Posterior cingulate gyrus (tissue), 11 donors: ENCODE results near the gene SMIM3.
"Not testable (repeated sequence)": the region's sequence is repeated elsewhere in the genome, so short reads cannot be mapped to it uniquely, and the experiment has no call there.

ENCODE experiments used
- DNase-seq, 10 donors: peaks; one replicate each; pipeline versions ENCODE4 v3.0.0 to v3.0.0-alpha.2; 2020 to 2021; ENCODE audit warnings: mixed read lengths in 3 of 10
- intact Hi-C: fragments of 100-400 bp; cut with DNase I; formaldehyde crosslinking; loops from one replicate; pipeline ENCODE4 v1.15.1; 2023

The SMIM3 gene

GRCh38 chr5:150789943-150790611 lies 11.5 kb downstream of the SMIM3 start:
- DNase-seq, result peak in 2 of 10 donors; percentile 10 to 62
- intact Hi-C loops, result no loop called here

- intact Hi-C loops, result no loop called here
- no peak for DNase-seq
These were observed 13.0 kb downstream of the SMIM3 start for GRCh38 chr5:150791536-150791935.

DNA sequence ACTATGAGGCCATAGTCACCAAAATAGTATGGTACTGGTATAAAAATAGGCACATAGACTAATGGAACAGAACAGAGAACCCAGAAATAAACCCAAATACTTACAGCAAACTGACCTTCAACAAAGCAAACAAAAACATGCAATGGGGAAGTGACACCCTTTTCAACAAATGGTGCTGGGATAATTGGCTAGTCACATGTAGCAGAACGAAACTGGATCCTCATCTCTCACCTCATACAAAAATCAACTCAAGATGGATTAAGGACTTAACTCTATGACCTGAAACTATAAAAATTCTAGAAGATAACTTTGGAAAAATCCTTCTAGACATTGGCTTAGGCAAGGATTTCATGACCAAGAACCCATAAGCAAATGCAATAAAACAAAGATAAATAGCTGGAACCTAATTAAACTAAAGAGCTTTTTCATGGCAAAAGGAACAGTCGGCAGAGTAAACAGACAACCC lies 14.9 kb downstream of the SMIM3 start:
- DNase-seq, intact Hi-C loops: not testable (repeated sequence)

DNA sequence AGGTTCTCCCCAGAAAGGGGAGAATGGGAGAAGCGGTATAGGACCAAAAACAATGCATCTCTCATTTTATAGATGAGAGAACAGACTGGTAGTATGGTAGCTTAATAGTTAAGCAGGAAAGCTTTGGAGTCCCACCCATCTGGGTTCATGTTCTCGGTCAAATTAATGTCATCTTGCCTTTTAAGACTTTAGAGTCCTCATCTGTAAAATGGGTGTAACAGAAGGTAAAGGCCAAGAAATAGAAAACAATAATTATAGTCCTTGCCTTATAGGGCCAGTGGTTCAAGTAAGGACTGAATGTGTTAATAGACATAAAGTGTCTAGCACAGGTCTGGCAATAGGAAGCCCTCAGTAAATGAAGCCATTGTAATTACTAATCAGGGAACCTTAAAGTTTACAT lies 16.4 kb downstream of the SMIM3 start:
- no peak for DNase-seq
- intact Hi-C loops, result no loop called here

DNA sequence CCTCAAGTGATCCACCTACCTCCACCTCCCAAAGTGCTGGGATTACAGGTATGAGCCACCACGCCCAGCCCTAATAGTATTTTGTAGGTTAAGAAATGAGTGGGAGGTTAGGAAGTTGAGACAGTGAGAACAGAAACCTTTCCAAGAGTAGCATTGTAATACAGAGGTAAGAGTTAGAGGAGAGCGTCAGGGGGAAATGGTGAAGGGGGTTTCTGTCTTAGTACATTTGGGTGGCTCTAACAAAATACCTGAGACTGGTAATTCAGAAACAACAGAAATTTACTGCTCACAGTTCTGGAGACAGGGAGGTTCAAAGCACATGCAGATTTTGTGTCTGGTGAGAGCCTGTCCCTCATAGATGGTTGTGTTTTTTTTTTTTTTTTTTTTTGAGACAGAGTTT lies 18.8 kb downstream of the SMIM3 start:
- DNase-seq, result no peak
- intact Hi-C loops, result no loop called here

DNA sequence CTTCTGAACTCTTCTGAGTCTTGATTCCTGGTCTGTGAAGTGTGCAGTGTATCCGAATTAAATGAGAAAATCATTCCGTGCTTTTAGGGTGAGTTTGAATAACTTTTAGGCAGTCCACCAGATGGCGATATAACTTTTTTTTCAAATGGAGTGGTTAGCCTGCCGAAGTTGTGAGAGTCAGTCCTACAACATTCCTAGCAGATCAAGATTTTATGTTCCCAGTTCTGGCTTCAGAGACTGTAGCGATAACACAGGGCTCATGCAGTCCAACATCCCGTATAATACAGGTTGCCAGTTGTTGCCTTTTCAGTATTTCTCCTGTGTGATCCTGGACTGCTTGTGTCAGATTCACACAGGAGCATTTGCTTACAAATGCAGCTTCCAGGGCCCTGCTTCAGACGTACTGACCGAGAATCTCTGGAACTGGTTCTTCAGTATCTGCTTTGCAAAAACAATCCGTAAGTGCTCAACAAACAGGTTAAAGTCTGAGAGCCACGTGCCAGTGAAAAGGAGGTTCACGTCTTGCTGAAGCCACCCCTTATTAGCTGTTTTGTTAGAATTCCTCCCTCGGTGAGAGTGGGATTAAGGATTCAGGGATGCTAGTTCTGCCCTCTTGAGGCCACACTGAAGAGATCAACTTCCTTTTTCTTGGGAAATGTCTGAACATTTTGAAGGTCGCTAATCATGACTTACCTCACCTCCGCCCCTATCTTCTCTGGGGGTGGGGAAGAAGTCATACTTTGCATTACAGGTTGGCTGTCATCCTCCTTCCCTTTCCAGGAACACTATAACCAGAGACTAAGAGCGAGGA lies 22.8 kb downstream of the SMIM3 start:
- DNase-seq, result no peak
- intact Hi-C loops, result loop anchor here (1.0 kb wide), 1 partner anchor 46 kb away; no protein-coding TSS in a partner anchor

DNA sequence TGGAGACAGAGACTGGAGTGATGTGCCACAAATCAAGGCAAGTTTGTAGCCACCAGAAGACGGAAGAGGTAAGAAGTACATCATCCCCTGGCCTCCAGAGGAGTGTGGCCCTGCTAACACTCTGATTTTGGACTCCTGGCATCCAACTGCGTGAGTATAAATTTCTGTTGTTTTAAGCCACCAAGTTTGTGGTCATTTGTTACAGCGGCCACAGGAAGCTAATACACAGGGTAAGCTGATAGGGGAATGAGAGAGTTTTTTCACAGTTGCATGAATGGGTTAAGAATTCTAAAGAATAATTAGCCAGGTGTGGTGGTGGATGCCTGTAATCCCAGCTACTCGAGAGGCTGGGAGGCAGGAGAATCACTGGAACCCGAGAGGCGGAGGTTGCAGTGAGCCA lies 25.8 kb downstream of the SMIM3 start:
- DNase-seq, result no peak
- intact Hi-C loops, result no loop called here

DNA sequence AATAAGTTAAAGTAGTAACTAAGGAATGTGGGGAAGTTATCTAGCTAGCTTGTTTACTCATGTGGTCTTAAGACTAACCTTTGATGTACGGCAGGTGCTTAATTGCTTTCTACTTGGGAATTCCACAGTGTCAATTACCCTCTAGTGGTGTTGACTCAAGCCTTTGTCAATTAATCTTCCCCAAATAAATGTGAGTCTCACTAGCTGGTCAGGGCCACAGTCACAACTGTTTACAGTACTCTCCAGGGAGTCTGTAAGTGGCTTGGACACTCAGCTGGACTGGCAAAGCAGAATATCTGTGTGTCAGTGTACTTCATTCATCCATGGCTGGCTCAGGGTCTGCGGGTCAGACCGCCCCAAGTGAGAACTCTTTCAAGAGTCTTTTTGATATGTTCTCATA lies 30.8 kb downstream of the SMIM3 start:
- intact Hi-C loops, result no loop called here
- DNase-seq, result no peak

DNA sequence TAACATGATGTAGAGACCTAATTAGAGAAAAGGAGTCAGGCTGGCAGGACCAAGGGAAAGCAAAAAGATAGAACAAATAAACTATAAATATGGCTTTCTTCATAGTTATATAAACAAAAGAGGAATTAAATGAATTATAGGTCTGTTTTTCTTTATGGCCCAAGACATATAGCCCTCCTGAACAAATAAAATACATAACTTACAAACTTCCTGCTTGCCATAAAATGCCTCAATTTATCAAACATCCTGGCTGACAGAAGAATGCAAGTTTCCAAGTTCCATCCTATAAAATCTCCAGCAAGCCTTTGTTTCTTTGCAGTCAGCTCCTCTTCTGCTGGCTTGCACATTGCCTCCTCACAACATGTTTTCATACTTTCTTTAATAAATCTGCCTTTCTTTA lies 36.5 kb downstream of the SMIM3 start:
- intact Hi-C loops, result no loop called here
- no peak for DNase-seq

DNA sequence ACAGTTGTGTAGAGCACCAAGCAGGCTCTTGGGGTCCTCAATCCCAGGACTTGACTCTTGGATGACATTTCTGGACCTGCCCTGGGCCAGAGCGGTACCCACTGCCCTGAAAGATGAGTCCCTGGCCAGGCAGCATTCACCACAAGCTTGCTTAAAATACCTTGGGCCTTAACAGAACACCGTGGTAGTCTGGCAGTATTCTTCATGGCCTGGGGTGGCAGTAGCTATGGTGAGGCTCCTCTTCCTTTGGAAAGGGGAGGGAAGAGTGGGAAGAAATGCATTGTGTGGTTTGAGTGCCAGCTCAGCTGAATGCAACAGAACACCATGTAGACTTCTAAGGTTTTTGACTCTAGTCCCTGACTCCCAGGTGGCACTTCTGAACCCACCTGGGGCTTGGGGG lies 38.4 kb downstream of the SMIM3 start:
- no peak for DNase-seq
- intact Hi-C loops, result no loop called here

DNA sequence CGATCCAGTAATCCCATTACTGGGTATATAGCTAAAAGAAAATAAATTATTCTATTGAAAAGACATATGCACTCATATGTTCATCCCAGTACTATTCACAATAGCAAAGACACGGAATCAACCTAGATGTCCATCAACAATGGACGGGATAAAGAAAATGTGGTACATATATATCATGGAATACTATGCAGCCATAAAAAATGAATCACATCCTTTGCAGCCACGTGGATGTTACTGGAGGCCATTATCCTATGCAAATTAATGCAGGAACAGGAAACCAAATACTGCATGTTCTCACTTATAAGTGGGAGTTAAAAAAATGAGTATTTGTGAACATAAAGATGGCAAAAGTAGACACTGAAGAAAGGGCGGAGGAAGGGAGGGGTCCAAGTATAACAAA lies 51.2 kb downstream of the SMIM3 start:
- DNase-seq, result no peak
- intact Hi-C loops, result no loop called here

- intact Hi-C loops, result not testable (repeated sequence)
These were observed 53.3 kb downstream of the SMIM3 start for GRCh38 chr5:150831821-150832220.

DNA sequence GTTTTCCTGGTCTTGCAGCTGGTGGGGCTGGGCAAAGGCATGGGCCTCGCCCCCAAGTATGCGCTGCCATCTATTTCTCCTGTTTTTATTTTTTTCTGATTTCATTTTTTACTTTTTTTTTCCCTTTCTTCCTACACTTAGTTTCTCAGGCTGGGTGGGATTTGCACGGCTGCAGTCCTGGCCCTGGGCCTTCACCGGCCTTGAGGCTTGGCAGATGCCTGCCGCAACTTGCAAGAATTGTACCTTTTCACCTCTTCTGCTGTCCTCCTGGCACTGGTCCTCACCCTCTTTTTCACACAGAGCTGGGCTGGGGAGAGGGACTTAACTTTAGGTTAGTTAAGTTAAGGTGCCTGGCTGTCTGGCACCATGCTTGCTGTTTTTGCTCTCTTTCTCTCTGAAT lies 57.5 kb downstream of the SMIM3 start:
- peak in 1 of 10 donors; percentile 60 for DNase-seq
- intact Hi-C loops, result no loop called here

More at GRCh38 chr5:150831821-150832220, 53.3 kb downstream of the SMIM3 start:
- DNase-seq, result not testable (repeated sequence)

GRCh38 chr5:150836703-150837102 lies 58.1 kb downstream of the SMIM3 start:
- intact Hi-C loops, result no loop called here

GRCh38 chr5:150845185-150845859 lies 66.8 kb downstream of the SMIM3 start:
- peak in 1 of 10 donors; percentile 67 for DNase-seq
- intact Hi-C loops, result not testable (repeated sequence)

More at GRCh38 chr5:150836703-150837102, 58.1 kb downstream of the SMIM3 start:
- DNase-seq, result no peak

DNA sequence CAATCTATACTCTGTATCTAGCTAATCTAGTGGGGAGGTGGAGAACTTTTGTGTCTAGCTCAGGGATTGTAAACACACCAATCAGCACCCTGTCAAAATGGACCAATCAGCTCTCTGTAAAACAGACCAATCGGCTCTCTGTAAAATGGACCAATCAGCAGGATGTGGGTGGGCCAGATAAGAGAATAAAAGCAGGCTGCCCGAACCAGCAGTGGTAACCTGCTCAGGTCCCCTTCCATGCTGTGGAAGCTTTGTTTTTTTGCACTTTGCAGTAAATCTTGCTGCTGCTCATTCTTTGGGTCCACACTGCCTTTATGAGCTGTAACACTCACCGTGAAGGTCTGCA lies 67.7 kb downstream of the SMIM3 start, which contains the start of gene IRGM:
Gene IRGM (plus strand): TSS at position 214 of the 346 bp plus-strand sequence. CDS start 1,603 bp downstream, outside the sequence.
- not testable (repeated sequence) for DNase-seq
- intact Hi-C loops, result loop anchor here (2.0 kb wide), 1 partner anchor 283 kb away; no protein-coding TSS in a partner anchor
